BE2C (cell line): Measurements from ENCODE around the gene VMAC.

Experiments
- DNase-seq: peaks from one replicate; pipeline ENCODE4 v3.0.0-alpha.2; 2020
- H3K27me3 ChIP-seq: fragments of 250-450 bp; sonication (Bioruptor Pico); 2 replicates; pipeline ENCODE4 v1.5.1; 2020; ENCODE audit warnings: mild to moderate bottlenecking
- H3K36me3 ChIP-seq: fragments of 250-450 bp; sonication (Bioruptor Pico); 2 replicates; pipeline ENCODE4 v1.5.1; 2020; ENCODE audit warnings: mild to moderate bottlenecking
- H3K4me1 ChIP-seq: fragments of 250-450 bp; sonication (Bioruptor Pico); 2 replicates; pipeline ENCODE4 v1.5.1; 2020
- H3K4me3 ChIP-seq: 2 replicates; pipeline ENCODE4 v1.5.1; 2011; ENCODE audit warnings: low read depth, low read length
- H3K9me3 ChIP-seq: fragments of 250-450 bp; sonication (Bioruptor Pico); 2 replicates; pipeline ENCODE4 v1.5.1; 2020
- TF ChIP-seq, protein P1 (sequence below): IDR thresholded peaks from 2 replicates; pipeline ENCODE4 v1.5.1; 2012; ENCODE audit warnings: mild to moderate bottlenecking, low read depth, low read length

Gene VMAC

DNA sequence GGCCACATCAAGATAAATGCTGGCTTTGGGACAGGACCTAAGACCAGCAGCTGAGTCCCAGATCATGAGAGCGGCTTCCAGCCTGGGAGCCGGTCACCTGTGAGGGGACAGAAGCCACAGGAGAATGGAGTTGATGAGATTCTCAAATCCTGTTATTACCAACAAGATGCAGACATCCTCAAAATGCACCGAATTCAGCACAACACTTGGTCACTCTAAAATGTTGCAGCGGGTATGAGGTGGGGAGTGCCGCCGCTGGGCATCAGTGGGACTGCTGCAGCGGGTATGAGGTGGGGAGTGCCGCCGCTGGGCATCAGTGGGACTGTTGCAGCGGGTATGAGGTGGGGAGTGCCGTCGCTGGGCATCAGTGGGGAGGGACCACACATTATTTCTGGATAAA, 52.1 kb downstream of the VMAC start:
- peaks cover 6% of the 10 kb centered on the region; the same call in 1 of the 2 replicates for H3K36me3 ChIP-seq
- peaks cover 67% of the 10 kb centered on the region for H3K4me1 ChIP-seq
- no peaks in the 10 kb centered on the region for H3K9me3 ChIP-seq
- H3K4me3 ChIP-seq, result no peak overlapping the region
- H3K27me3 ChIP-seq, result no peaks in the 10 kb centered on the region
- TF ChIP-seq, protein P1, sequence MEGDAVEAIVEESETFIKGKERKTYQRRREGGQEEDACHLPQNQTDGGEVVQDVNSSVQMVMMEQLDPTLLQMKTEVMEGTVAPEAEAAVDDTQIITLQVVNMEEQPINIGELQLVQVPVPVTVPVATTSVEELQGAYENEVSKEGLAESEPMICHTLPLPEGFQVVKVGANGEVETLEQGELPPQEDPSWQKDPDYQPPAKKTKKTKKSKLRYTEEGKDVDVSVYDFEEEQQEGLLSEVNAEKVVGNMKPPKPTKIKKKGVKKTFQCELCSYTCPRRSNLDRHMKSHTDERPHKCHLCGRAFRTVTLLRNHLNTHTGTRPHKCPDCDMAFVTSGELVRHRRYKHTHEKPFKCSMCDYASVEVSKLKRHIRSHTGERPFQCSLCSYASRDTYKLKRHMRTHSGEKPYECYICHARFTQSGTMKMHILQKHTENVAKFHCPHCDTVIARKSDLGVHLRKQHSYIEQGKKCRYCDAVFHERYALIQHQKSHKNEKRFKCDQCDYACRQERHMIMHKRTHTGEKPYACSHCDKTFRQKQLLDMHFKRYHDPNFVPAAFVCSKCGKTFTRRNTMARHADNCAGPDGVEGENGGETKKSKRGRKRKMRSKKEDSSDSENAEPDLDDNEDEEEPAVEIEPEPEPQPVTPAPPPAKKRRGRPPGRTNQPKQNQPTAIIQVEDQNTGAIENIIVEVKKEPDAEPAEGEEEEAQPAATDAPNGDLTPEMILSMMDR, result no peak
- no peak for DNase-seq

- DNase-seq, result no peak
Observed at GRCh38 chr19:5957170-5957569, 52.5 kb downstream of the VMAC start.

GRCh38 chr19:5958074-5958850, 53.6 kb downstream of the VMAC start:
- H3K4me3 ChIP-seq, result no peak overlapping the region
- TF ChIP-seq, protein P1, result no peak
- no peak for DNase-seq
- 0 out of 2 replicates have a peak, but pooled peaks cover 3% of the 10 kb centered on the region for H3K36me3 ChIP-seq
- H3K4me1 ChIP-seq, result peaks cover 52% of the 10 kb centered on the region
- no peaks in the 10 kb centered on the region for H3K27me3 ChIP-seq
- H3K9me3 ChIP-seq, result no peaks in the 10 kb centered on the region

More at GRCh38 chr19:5957170-5957569, 52.5 kb downstream of the VMAC start:
- TF ChIP-seq, protein P1, result no peak
- Histone ChIP-seq H3K36me3 (peaks cover 6% of the 10 kb centered on the region; the same call in 1 of the 2 replicates), H3K4me3 (no peak overlapping the region), H3K4me1 (peaks cover 63% of the 10 kb centered on the region), H3K9me3 (no peaks in the 10 kb centered on the region), H3K27me3 (no peaks in the 10 kb centered on the region)

DNA sequence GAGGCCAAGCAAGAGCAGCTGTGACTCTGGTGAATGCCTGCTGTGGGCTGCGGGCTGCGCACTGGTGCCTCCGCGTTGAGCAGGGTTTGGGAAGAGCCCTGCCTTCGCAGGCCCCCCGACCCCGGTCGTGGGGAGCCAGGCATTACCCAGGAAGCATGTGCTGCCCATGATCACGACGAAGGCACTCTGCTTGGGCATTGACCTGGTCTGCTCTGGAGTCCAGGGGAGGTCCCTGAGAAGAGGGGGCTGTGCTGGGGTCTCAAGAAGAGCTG, 54.1 kb downstream of the VMAC start:
- TF ChIP-seq, protein P1, result no peak
- DNase-seq, result no peak
- peaks cover 47% of the 10 kb centered on the region for H3K4me1 ChIP-seq
- H3K9me3 ChIP-seq, result no peaks in the 10 kb centered on the region
- no peak overlapping the region for H3K4me3 ChIP-seq
- H3K27me3 ChIP-seq, result no peaks in the 10 kb centered on the region
- 0 out of 2 replicates have a peak, but pooled peaks cover 3% of the 10 kb centered on the region for H3K36me3 ChIP-seq

GRCh38 chr19:5959260-5960004, 54.8 kb downstream of the VMAC start:
- Histone ChIP-seq H3K27me3 (no peaks in the 10 kb centered on the region), H3K4me3 (no peak overlapping the region), H3K4me1 (peaks cover 40% of the 10 kb centered on the region), H3K9me3 (no peaks in the 10 kb centered on the region), H3K36me3 (no peaks in the 10 kb centered on the region)
- no peak for DNase-seq
- TF ChIP-seq, protein P1, result no peak
